Right atrium auricular region (tissue), 2 donors: ENCODE results near the gene LCN10. TPM values are rescaled to one million over a fixed set of nuclear protein-coding genes. Genes with fewer than 3 reads are reported as not detected.

Experiments
- DNase-seq: peaks from one replicate; pipeline ENCODE4 v3.0.0-alpha.2; 2019; ENCODE audit warnings: low spot score
- H3K27ac ChIP-seq, 2 donors: fragments of 200-600 bp; sonication (generic); 1 replicate in 1 of 2; 2 replicates in 1 of 2; pipeline ENCODE4 v1.5.1; 2016 to 2019
- H3K27me3 ChIP-seq, 2 donors: fragments of 200-600 bp; sonication (generic); one replicate each; pipeline versions ENCODE4 v1.5.1 to v1.6.0; 2017 to 2019
- H3K36me3 ChIP-seq: fragments of 200-600 bp; sonication (generic); one replicate; pipeline ENCODE4 v1.5.1; 2016
- H3K4me1 ChIP-seq, 2 donors: fragments of 200-600 bp; sonication (generic); one replicate each; pipeline versions ENCODE4 v1.5.1 to v1.6.0; 2017 to 2019
- H3K4me3 ChIP-seq, 2 donors: fragments of 200-600 bp; sonication (generic); 1 replicate in 1 of 2; 2 replicates in 1 of 2; pipeline ENCODE4 v1.5.1; 2017 to 2019; ENCODE audit warnings: mild to moderate bottlenecking in 1 of 2, moderate library complexity in 1 of 2
- H3K9me3 ChIP-seq, 2 donors: fragments of 200-600 bp; sonication (generic); one replicate each; pipeline ENCODE4 v1.5.1; 2019
- CTCF ChIP-seq, 2 donors: fragments of 200-600 bp; sonication (generic); IDR thresholded peaks; one replicate each; pipeline ENCODE4 v1.5.1; 2019; ENCODE audit warnings: antibody characterized with exemption in 2 of 2
- total RNA-seq, 2 donors: library from RNA; depleted of rRNA; stranded (reverse); fragments of >200 nt; gene quantifications; one replicate each; pipeline ENCODE4 v1.1.0, GENCODE V29; 2016

Gene LCN10
- total RNA-seq, 2 donors from 2014 or later: 4.5 to 8.8 TPM

GRCh38 chr9:136728080-136728547, 14.6 kb downstream of the LCN10 start:
- H3K27ac ChIP-seq: peak overlapping the region; percentile 77 to 86
- peaks cover 0 to 62% of the 10 kb centered on the region in 2 donors for H3K4me1 ChIP-seq

GRCh38 chr9:136726631-136727191, 16.0 kb downstream of the LCN10 start:
- Histone ChIP-seq H3K27me3 (no peaks in the 10 kb centered on the region), H3K9me3 (no peaks in the 10 kb centered on the region), H3K36me3 (peaks cover 52% of the 10 kb centered on the region), H3K4me3 (peak overlapping the region; percentile 82 to 90), H3K4me1 (peaks cover 0 to 76% of the 10 kb centered on the region in 2 donors), H3K27ac (peak overlapping the region; percentile 77 to 86)
- DNase-seq: no peak
- peak in 1 of 2 donors; percentile 52 for TF ChIP-seq CTCF (IDR thresholded peaks at IDR 0.05)

More at GRCh38 chr9:136728080-136728547, 14.6 kb downstream of the LCN10 start:
- DNase-seq: peak; percentile 91
- TF ChIP-seq CTCF (IDR thresholded peaks at IDR 0.05): peak; percentile 89 to 93
- Histone ChIP-seq H3K4me3 (peak overlapping the region; percentile 82 to 90), H3K9me3 (no peaks in the 10 kb centered on the region), H3K36me3 (peaks cover 38% of the 10 kb centered on the region), H3K27me3 (no peaks in the 10 kb centered on the region)

- Histone ChIP-seq H3K27me3 (no peaks in the 10 kb centered on the region), H3K4me1 (peaks cover 0 to 82% of the 10 kb centered on the region in 2 donors), H3K36me3 (peaks cover 54% of the 10 kb centered on the region), H3K4me3 (peak overlapping the region; percentile 82 to 90), H3K9me3 (no peaks in the 10 kb centered on the region), H3K27ac (peak overlapping the region; percentile 77 to 86)
- no peak for TF ChIP-seq CTCF (IDR thresholded peaks at IDR 0.05)
- DNase-seq: no peak
These were observed 16.6 kb downstream of the LCN10 start for GRCh38 chr9:136726118-136726517.

- Histone ChIP-seq H3K36me3 (peaks cover 54% of the 10 kb centered on the region), H3K27ac (peak overlapping the region in 1 of 2 donors; percentile 86), H3K27me3 (no peaks in the 10 kb centered on the region), H3K4me3 (peak overlapping the region in 1 of 2 donors; percentile 82), H3K4me1 (peaks cover 0 to 87% of the 10 kb centered on the region in 2 donors), H3K9me3 (no peaks in the 10 kb centered on the region)
- TF ChIP-seq CTCF (IDR thresholded peaks at IDR 0.05): no peak
- DNase-seq: no peak
These were observed 17.1 kb downstream of the LCN10 start for GRCh38 chr9:136725612-136726011.

- Histone ChIP-seq H3K27me3 (no peaks in the 10 kb centered on the region), H3K36me3 (peaks cover 54% of the 10 kb centered on the region), H3K27ac (peak overlapping the region in 1 of 2 donors; percentile 22), H3K9me3 (no peaks in the 10 kb centered on the region), H3K4me3 (no peak overlapping the region), H3K4me1 (peaks cover 0 to 94% of the 10 kb centered on the region in 2 donors)
- TF ChIP-seq CTCF (IDR thresholded peaks at IDR 0.05): no peak
- DNase-seq: no peak
These were observed 18.0 kb downstream of the LCN10 start for GRCh38 chr9:136724772-136725171.
